ENCODE measurements around the gene ZNF574.

ZNF574 gene

DNA sequence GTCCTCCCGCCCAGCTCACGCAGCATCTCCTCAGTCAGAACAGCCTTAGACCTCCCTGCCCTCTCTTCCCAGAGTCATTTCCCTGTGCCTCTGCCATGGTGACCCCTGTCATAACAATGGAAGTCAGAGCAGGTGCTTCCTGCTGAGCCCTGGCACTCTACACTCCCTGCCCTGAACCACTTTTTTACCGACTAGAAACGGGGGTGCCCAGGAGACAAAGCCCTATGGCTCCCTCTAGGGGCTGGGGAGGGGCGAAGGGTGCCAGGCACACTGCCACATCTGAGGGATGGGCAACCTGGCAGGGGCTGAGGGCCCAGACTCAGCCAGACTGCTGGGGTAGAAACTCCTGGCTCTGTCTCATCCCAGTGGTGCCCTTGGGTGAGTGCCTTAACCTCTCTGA is 16.4 kb downstream of the ZNF574 start:
- ATAC-seq, result no peak; the same call in 1 of the 3 replicates

DNA sequence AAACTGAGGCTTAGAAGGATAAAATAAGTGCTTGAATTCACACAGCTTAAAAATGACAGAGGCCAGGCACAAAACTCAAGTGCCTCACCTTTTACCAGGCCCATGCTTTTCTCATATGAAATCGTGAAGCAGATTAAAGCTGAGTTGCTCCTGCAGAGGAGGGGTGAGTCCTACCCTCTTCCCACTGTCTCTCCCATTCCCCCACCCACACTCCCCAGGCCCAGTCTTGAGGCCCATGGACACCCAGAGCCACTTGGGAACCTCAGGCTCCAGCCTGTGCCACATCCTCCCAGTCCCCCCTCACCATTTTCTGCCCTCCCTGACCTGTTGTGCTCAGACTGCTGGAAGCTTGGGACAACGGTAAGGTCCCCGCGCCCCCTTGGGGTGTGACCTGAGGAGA is 17.5 kb downstream of the ZNF574 start:
- no peak for ATAC-seq
- no peak for TF ChIP-seq ESRRG (CRISPR knock-in tag; IDR thresholded peaks at IDR 0.05)
- no peak for TF ChIP-seq ZFP3 (CRISPR knock-in tag; IDR thresholded peaks at IDR 0.05)
- TF ChIP-seq SNAI2 (CRISPR knock-in tag; IDR thresholded peaks at IDR 0.05), result no peak
- TF ChIP-seq, protein P1, sequence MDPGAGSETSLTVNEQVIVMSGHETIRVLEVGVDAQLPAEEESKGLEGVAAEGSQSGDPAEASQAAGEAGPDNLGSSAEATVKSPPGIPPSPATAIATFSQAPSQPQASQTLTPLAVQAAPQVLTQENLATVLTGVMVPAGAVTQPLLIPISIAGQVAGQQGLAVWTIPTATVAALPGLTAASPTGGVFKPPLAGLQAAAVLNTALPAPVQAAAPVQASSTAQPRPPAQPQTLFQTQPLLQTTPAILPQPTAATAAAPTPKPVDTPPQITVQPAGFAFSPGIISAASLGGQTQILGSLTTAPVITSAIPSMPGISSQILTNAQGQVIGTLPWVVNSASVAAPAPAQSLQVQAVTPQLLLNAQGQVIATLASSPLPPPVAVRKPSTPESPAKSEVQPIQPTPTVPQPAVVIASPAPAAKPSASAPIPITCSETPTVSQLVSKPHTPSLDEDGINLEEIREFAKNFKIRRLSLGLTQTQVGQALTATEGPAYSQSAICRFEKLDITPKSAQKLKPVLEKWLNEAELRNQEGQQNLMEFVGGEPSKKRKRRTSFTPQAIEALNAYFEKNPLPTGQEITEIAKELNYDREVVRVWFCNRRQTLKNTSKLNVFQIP (CRISPR knock-in tag; IDR thresholded peaks at IDR 0.05; ENCODE audit: borderline replicate concordance, low read depth), result no peak
- TF ChIP-seq OSR1 (CRISPR knock-in tag; IDR thresholded peaks at IDR 0.05), result no peak

More for the DNA sequence above, 16.4 kb downstream of the ZNF574 start:
- TF ChIP-seq, protein P1 (CRISPR knock-in tag; IDR thresholded peaks at IDR 0.05; ENCODE audit: borderline replicate concordance, low read depth), result no peak
- no peak for TF ChIP-seq ZFP3 (CRISPR knock-in tag; IDR thresholded peaks at IDR 0.05)
- no peak for TF ChIP-seq ESRRG (CRISPR knock-in tag; IDR thresholded peaks at IDR 0.05)
- no peak for TF ChIP-seq ZNF8 (CRISPR knock-in tag; IDR thresholded peaks at IDR 0.05)
- TF ChIP-seq ZNF70 (CRISPR knock-in tag; IDR thresholded peaks at IDR 0.05), result no peak
- no peak for TF ChIP-seq ZC3H10 (CRISPR knock-in tag; IDR thresholded peaks at IDR 0.05)
- no peak for TF ChIP-seq ARNTL (CRISPR knock-in tag; IDR thresholded peaks at IDR 0.05; ENCODE audit: borderline replicate concordance, low read depth)
- TF ChIP-seq, protein P2, sequence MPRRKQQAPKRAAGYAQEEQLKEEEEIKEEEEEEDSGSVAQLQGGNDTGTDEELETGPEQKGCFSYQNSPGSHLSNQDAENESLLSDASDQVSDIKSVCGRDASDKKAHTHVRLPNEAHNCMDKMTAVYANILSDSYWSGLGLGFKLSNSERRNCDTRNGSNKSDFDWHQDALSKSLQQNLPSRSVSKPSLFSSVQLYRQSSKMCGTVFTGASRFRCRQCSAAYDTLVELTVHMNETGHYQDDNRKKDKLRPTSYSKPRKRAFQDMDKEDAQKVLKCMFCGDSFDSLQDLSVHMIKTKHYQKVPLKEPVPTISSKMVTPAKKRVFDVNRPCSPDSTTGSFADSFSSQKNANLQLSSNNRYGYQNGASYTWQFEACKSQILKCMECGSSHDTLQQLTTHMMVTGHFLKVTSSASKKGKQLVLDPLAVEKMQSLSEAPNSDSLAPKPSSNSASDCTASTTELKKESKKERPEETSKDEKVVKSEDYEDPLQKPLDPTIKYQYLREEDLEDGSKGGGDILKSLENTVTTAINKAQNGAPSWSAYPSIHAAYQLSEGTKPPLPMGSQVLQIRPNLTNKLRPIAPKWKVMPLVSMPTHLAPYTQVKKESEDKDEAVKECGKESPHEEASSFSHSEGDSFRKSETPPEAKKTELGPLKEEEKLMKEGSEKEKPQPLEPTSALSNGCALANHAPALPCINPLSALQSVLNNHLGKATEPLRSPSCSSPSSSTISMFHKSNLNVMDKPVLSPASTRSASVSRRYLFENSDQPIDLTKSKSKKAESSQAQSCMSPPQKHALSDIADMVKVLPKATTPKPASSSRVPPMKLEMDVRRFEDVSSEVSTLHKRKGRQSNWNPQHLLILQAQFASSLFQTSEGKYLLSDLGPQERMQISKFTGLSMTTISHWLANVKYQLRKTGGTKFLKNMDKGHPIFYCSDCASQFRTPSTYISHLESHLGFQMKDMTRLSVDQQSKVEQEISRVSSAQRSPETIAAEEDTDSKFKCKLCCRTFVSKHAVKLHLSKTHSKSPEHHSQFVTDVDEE (CRISPR knock-in tag; IDR thresholded peaks at IDR 0.05), result no peak
- TF ChIP-seq, protein P3, sequence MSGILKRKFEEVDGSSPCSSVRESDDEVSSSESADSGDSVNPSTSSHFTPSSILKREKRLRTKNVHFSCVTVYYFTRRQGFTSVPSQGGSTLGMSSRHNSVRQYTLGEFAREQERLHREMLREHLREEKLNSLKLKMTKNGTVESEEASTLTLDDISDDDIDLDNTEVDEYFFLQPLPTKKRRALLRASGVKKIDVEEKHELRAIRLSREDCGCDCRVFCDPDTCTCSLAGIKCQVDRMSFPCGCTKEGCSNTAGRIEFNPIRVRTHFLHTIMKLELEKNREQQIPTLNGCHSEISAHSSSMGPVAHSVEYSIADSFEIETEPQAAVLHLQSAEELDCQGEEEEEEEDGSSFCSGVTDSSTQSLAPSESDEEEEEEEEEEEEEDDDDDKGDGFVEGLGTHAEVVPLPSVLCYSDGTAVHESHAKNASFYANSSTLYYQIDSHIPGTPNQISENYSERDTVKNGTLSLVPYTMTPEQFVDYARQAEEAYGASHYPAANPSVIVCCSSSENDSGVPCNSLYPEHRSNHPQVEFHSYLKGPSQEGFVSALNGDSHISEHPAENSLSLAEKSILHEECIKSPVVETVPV (CRISPR knock-in tag; IDR thresholded peaks at IDR 0.05), result no peak

DNA sequence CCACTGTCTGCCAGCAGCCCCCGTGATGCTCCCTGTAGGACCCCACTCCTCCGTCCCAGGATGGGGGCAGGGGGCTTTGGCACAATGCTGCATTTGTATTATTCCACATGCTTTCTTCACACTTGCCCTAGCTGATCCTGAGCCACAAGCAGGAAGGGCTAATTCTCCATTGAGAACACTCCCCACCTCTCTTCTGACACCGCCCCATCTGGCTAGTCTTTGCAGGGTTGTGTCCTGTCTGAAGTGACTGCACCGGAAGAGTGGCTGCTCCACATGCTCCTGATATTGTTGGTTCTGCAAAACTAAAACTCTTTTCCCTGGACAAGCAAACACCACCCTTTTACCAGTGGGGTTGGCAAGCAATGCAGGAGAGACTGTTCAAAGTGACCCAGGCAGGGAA is 18.0 kb downstream of the ZNF574 start:
- TF ChIP-seq OSR1 (CRISPR knock-in tag; IDR thresholded peaks at IDR 0.05) (no peak), ARNTL (CRISPR knock-in tag; IDR thresholded peaks at IDR 0.05; ENCODE audit: borderline replicate concordance, low read depth) (no peak), BACH2 (CRISPR knock-in tag; IDR thresholded peaks at IDR 0.05; ENCODE audit: borderline replicate concordance) (no peak), TOX (CRISPR knock-in tag; IDR thresholded peaks at IDR 0.05; ENCODE audit: borderline replicate concordance) (no peak), ZNF565 (CRISPR knock-in tag; conservative IDR thresholded peaks at IDR 0.05; ENCODE audit: low read depth) (no peak), ISL1 (CRISPR knock-in tag; IDR thresholded peaks at IDR 0.05) (no peak), SNAI2 (CRISPR knock-in tag; IDR thresholded peaks at IDR 0.05) (no peak), RARB (CRISPR knock-in tag; IDR thresholded peaks at IDR 0.05) (no peak), CSDC2 (CRISPR knock-in tag; IDR thresholded peaks at IDR 0.05) (no peak), PPARA (CRISPR knock-in tag; IDR thresholded peaks at IDR 0.05; ENCODE audit: borderline replicate concordance) (no peak)
- TF ChIP-seq, protein P4, sequence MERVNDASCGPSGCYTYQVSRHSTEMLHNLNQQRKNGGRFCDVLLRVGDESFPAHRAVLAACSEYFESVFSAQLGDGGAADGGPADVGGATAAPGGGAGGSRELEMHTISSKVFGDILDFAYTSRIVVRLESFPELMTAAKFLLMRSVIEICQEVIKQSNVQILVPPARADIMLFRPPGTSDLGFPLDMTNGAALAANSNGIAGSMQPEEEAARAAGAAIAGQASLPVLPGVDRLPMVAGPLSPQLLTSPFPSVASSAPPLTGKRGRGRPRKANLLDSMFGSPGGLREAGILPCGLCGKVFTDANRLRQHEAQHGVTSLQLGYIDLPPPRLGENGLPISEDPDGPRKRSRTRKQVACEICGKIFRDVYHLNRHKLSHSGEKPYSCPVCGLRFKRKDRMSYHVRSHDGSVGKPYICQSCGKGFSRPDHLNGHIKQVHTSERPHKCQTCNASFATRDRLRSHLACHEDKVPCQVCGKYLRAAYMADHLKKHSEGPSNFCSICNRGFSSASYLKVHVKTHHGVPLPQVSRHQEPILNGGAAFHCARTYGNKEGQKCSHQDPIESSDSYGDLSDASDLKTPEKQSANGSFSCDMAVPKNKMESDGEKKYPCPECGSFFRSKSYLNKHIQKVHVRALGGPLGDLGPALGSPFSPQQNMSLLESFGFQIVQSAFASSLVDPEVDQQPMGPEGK (CRISPR knock-in tag; IDR thresholded peaks at IDR 0.05; ENCODE audit: borderline replicate concordance), result no peak
- TF ChIP-seq, protein P3 (CRISPR knock-in tag; IDR thresholded peaks at IDR 0.05), result no peak
- TF ChIP-seq, protein P1 (CRISPR knock-in tag; IDR thresholded peaks at IDR 0.05; ENCODE audit: borderline replicate concordance, low read depth), result no peak
- ATAC-seq, result no peak

Measured in SK-N-SH treated with all-trans-retinoic acid at 6 μM for 48 hours (cell line).